Measurements from ENCODE around the gene COL27A1. TPM values are rescaled to one million over a fixed set of nuclear protein-coding genes. Genes with fewer than 3 reads are reported as not detected.

The COL27A1 gene
- total and polyA plus RNA-seq, 8 donors, result 9.7 to 109 (median 19.6) TPM

- no peak overlapping the region for H3K27ac ChIP-seq
- H3K4me3 ChIP-seq, result no peak overlapping the region
- intact Hi-C loops (cut with DNase I), result no loop called here
- DNase-seq (no peak), ATAC-seq (no peak), FAIRE-seq (no peak)
- H3K4me1 ChIP-seq, result peaks cover 0 to 7% (median 0%) of the 10 kb centered on the region in 3 donors
- 92 to 100% methylated on average over 1 of the region's 1 CpG for WGBS, 2 donors
- H3K27me3 ChIP-seq, result no peaks in the 10 kb centered on the region
- TF ChIP-seq, protein P1, sequence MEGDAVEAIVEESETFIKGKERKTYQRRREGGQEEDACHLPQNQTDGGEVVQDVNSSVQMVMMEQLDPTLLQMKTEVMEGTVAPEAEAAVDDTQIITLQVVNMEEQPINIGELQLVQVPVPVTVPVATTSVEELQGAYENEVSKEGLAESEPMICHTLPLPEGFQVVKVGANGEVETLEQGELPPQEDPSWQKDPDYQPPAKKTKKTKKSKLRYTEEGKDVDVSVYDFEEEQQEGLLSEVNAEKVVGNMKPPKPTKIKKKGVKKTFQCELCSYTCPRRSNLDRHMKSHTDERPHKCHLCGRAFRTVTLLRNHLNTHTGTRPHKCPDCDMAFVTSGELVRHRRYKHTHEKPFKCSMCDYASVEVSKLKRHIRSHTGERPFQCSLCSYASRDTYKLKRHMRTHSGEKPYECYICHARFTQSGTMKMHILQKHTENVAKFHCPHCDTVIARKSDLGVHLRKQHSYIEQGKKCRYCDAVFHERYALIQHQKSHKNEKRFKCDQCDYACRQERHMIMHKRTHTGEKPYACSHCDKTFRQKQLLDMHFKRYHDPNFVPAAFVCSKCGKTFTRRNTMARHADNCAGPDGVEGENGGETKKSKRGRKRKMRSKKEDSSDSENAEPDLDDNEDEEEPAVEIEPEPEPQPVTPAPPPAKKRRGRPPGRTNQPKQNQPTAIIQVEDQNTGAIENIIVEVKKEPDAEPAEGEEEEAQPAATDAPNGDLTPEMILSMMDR (IDR thresholded peaks at IDR 0.05), result no peak
- no peaks in the 10 kb centered on the region for H3K36me3 ChIP-seq
- no peaks in the 10 kb centered on the region for H3K9me3 ChIP-seq
Observed at GRCh38 chr9:114166103-114166470, 10.8 kb downstream of the COL27A1 start.

- Histone ChIP-seq H3K27me3 (no peaks in the 10 kb centered on the region), H3K4me1 (peaks cover 0 to 7% (median 0%) of the 10 kb centered on the region in 3 donors), H3K9me3 (no peaks in the 10 kb centered on the region), H3K4me3 (no peak overlapping the region), H3K36me3 (no peaks in the 10 kb centered on the region), H3K27ac (no peak overlapping the region)
- intact Hi-C loops (cut with DNase I), result no loop called here
- TF ChIP-seq, protein P1 (IDR thresholded peaks at IDR 0.05), result no peak
- ATAC-seq (no peak), DNase-seq (peak in 2 of 6 donors; percentile 4 to 20), FAIRE-seq (no peak)
- WGBS, 2 donors, result 84 to 88% methylated on average over 8 of the region's 8 CpGs
Observed at GRCh38 chr9:114166614-114167572, 11.6 kb downstream of the COL27A1 start.

DNA sequence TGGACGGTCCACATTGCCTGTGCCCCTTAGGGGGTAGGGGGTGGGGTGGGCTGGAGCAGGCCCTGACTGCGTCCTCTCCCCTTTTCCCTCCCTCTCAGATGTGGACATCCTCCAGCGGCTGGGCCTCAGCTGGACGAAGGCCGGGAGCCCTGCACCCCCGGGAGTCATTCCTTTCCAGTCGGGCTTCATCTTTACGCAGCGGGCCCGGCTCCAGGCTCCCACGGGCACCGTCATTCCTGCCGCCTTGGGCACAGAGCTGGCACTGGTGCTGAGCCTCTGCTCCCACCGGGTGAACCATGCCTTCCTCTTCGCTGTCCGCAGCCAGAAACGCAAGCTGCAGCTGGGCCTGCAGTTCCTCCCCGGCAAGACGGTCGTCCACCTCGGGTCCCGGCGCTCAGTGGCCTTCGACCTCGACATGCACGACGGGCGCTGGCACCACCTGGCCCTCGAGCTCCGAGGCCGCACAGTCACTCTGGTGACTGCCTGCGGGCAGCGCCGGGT, 12.3 kb downstream of the COL27A1 start:
- WGBS, 2 donors, result 88 to 89% methylated on average over 34 of the region's 34 CpGs
- H3K9me3 ChIP-seq, result no peaks in the 10 kb centered on the region
- H3K4me1 ChIP-seq, result peaks cover 0 to 7% (median 0%) of the 10 kb centered on the region in 3 donors
- H3K27me3 ChIP-seq, result no peaks in the 10 kb centered on the region
- DNase-seq (peak in 2 of 6 donors; percentile 57 to 65), FAIRE-seq (no peak), ATAC-seq (no peak)
- intact Hi-C loops (cut with DNase I), result no loop called here
- TF ChIP-seq, protein P1 (IDR thresholded peaks at IDR 0.05), result no peak
- H3K36me3 ChIP-seq, result no peaks in the 10 kb centered on the region
- no peak overlapping the region for H3K4me3 ChIP-seq
- H3K27ac ChIP-seq, result no peak overlapping the region

DNA sequence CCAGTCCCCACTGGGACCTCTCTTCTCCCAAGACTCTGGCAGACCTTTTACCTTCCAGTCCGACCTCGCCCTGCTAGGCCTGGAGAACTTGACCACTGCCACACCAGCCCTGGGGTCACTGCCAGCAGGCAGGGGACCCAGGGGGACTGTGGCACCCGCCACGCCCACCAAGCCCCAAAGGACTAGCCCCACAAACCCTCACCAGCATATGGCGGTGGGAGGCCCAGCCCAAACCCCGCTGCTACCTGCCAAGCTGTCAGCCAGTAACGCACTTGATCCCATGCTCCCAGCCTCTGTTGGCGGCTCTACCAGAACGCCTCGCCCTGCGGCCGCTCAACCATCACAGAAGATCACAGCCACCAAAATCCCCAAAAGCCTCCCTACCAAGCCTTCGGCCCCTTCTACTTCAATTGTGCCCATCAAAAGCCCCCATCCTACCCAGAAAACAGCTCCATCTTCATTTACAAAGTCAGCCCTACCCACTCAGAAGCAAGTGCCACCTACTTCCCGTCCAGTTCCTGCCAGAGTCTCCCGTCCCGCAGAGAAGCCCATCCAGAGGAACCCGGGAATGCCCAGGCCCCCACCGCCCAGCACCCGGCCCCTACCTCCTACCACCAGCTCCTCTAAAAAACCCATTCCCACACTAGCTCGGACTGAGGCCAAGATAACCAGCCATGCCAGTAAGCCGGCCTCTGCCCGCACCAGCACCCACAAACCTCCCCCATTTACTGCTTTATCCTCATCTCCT, 13.1 kb downstream of the COL27A1 start:
- no peak for FAIRE-seq
- Histone ChIP-seq H3K4me3 (no peak overlapping the region), H3K36me3 (no peaks in the 10 kb centered on the region), H3K27ac (no peak overlapping the region), H3K4me1 (peaks cover 0 to 2% (median 0%) of the 10 kb centered on the region in 3 donors), H3K9me3 (no peaks in the 10 kb centered on the region), H3K27me3 (no peaks in the 10 kb centered on the region)
- intact Hi-C loops (cut with DNase I), result no loop called here
- DNase-seq, result peak in 2 of 6 donors; percentile 39 to 63
- no peak for ATAC-seq
- TF ChIP-seq, protein P1 (IDR thresholded peaks at IDR 0.05), result no peak
- WGBS, 2 donors, result 91 to 95% methylated on average over 22 of the region's 22 CpGs
